IMR-90 (cell line): ENCODE data around the gene ZNF609. TPM values are rescaled to one million over a fixed set of nuclear protein-coding genes. Genes with fewer than 3 reads are reported as not detected.

Experiments
- ATAC-seq: fragments of 200-7000 bp; cut with Tn5 transposase; 2 replicates; pipeline ENCODE4 v1.9.1; 2020; ENCODE audit warnings: low read depth, mild to moderate bottlenecking, moderate library complexity
- BruUV-seq: library from RNA; stranded (reverse); fragments of 400-500 nt; replicated peaks from 2 replicates; lab custom pipeline; 2021; lab: Mats Ljungman, UMichigan
- CTCF ChIA-PET: fragments of 300-600 bp; formaldehyde crosslinking; extraction: SDS; loops from one replicate; lab custom pipeline; 2021; ENCODE audit warnings: antibody characterized with exemption; lab: Yijun Ruan, JAX
- POLR2A ChIA-PET: fragments of 300-600 bp; sonication (Branson Sonifier 250); formaldehyde crosslinking; loops from one replicate; lab custom pipeline; 2022; ENCODE audit warnings: antibody characterized with exemption; ENCODE audit not compliant: unreplicated experiment; lab: Charles Lee
- DNase-seq: peaks from one replicate; pipeline ENCODE4 v3.0.0; 2013
- H2AFZ ChIP-seq: replicated peaks from 2 replicates; pipeline ENCODE3; 2013; ENCODE audit warnings: low read length, mild to moderate bottlenecking; ENCODE audit not compliant: poor library complexity
- H2AK5ac ChIP-seq: 2 replicates; pipeline ENCODE4 v1.6.1; 2013; ENCODE audit warnings: low read depth, low read length, inconsistent platforms
- H2AK9ac ChIP-seq: replicated peaks from 2 replicates; pipeline ENCODE3; 2013; ENCODE audit warnings: mild to moderate bottlenecking, low read depth, low read length, moderate library complexity; ENCODE audit not compliant: poor library complexity
- H2BK120ac ChIP-seq: 2 replicates; pipeline ENCODE4 v1.6.1; 2013; ENCODE audit warnings: low read depth, low read length, inconsistent platforms
- H2BK15ac ChIP-seq: 3 replicates; pipeline ENCODE4 v1.6.1; 2013; ENCODE audit warnings: low read depth, low read length, inconsistent platforms
- H2BK20ac ChIP-seq: 2 replicates; pipeline ENCODE4 v1.6.1; 2013; ENCODE audit warnings: low read depth, mild to moderate bottlenecking, inconsistent platforms, low read length, moderate library complexity
- H2BK5ac ChIP-seq: 2 replicates; pipeline ENCODE4 v1.6.1; 2013; ENCODE audit warnings: mild to moderate bottlenecking, low read depth, low read length, inconsistent platforms; ENCODE audit not compliant: poor library complexity, severe bottlenecking
- H3K14ac ChIP-seq: replicated peaks from 2 replicates; pipeline ENCODE4 v1.6.1; 2013; ENCODE audit warnings: low read depth, low read length, inconsistent platforms
- H3K18ac ChIP-seq: 2 replicates; pipeline ENCODE4 v1.6.1; 2013; ENCODE audit warnings: low read depth, low read length, control low read depth
- H3K23ac ChIP-seq: 2 replicates; pipeline ENCODE4 v1.6.1; 2013; ENCODE audit warnings: low read depth, low read length, inconsistent platforms
- H3K27ac ChIP-seq: 2 replicates; pipeline ENCODE4 v1.5.1; 2013; ENCODE audit warnings: mild to moderate bottlenecking, control low read depth, low read length; ENCODE audit not compliant: insufficient read depth
- H3K27me3 ChIP-seq: 2 replicates; pipeline ENCODE4 v1.6.1; 2013; ENCODE audit warnings: low read length; ENCODE audit not compliant: control insufficient read depth, insufficient read depth
- H3K36me3 ChIP-seq: 2 replicates; pipeline ENCODE4 v1.6.1; 2013; ENCODE audit warnings: low read length, mixed read lengths; ENCODE audit not compliant: control insufficient read depth, insufficient read depth
- H3K4ac ChIP-seq: 2 replicates; pipeline ENCODE4 v1.6.1; 2013; ENCODE audit warnings: low read depth, low read length, inconsistent platforms
- H3K4me1 ChIP-seq: 2 replicates; pipeline ENCODE4 v1.6.1; 2013; ENCODE audit warnings: low read length, mixed read lengths; ENCODE audit not compliant: control insufficient read depth, insufficient read depth
- H3K4me2 ChIP-seq: 2 replicates; pipeline ENCODE4 v1.6.1; 2013; ENCODE audit warnings: low read depth, mild to moderate bottlenecking, control low read depth, low read length, moderate library complexity
- H3K4me3 ChIP-seq: 2 replicates; pipeline ENCODE4 v1.5.1; 2013; ENCODE audit warnings: low read depth, mild to moderate bottlenecking, control low read depth, low read length, moderate library complexity; ENCODE audit not compliant: insufficient read depth
- H3K56ac ChIP-seq: 2 replicates; pipeline ENCODE4 v1.6.1; 2013; ENCODE audit warnings: low read length, inconsistent platforms; ENCODE audit not compliant: insufficient read depth; ENCODE audit errors: extremely low read depth
- H3K79me1 ChIP-seq, 2 experiments: 2 replicates each; pipeline ENCODE4 v1.6.1; 2013; ENCODE audit warnings: low read length in 2 of 2, inconsistent platforms in 1 of 2, low read depth in 1 of 2
- H3K9ac ChIP-seq: 2 replicates; pipeline ENCODE4 v1.6.1; 2013; ENCODE audit warnings: low read depth, low read length, control low read depth
- H3K9me1 ChIP-seq: 2 replicates; pipeline ENCODE4 v1.6.1; 2013; ENCODE audit warnings: low read length, inconsistent platforms; ENCODE audit not compliant: insufficient read depth
- H3K9me3 ChIP-seq: 2 replicates; pipeline ENCODE4 v1.6.1; 2013; ENCODE audit warnings: low read length; ENCODE audit not compliant: control insufficient read depth, insufficient read depth
- H4K20me1 ChIP-seq: 2 replicates; pipeline ENCODE4 v1.6.1; 2013; ENCODE audit warnings: low read length, inconsistent platforms; ENCODE audit not compliant: insufficient read depth
- H4K5ac ChIP-seq: 2 replicates; pipeline ENCODE4 v1.6.1; 2013; ENCODE audit warnings: mild to moderate bottlenecking, low read depth, low read length, control low read depth
- H4K8ac ChIP-seq, 2 experiments: 2 replicates each; pipeline ENCODE4 v1.6.1; 2013; ENCODE audit warnings: low read depth in 2 of 2, low read length in 2 of 2, control low read depth in 1 of 2, inconsistent platforms in 1 of 2
- H4K91ac ChIP-seq: 2 replicates; pipeline ENCODE4 v1.6.1; 2013; ENCODE audit warnings: low read depth, low read length, inconsistent platforms; ENCODE audit not compliant: insufficient read depth
- POLR2A ChIP-seq: IDR thresholded peaks from 2 replicates; pipeline ENCODE4 v1.6.1; 2012; ENCODE audit warnings: mild to moderate bottlenecking, low read depth, low read length
- dilution Hi-C: fragments of 300-500 bp; cut with HindIII; formaldehyde crosslinking; loops from one replicate; pipeline ENCODE4 v1.14.3; 2018; ENCODE audit warnings: low sequenced_read_pairs; ENCODE audit not compliant: unreplicated experiment
- in situ Hi-C: fragments of 300-500 bp; cut with MboI; formaldehyde crosslinking; loops from 3 replicates; pipeline ENCODE4 v1.14.3; 2019; ENCODE audit warnings: low sequenced_read_pairs, inconsistent platforms, mixed read lengths
- intact Hi-C: fragments of 100-400 bp; cut with micrococcal nuclease; formaldehyde crosslinking; loops from 2 replicates; pipeline ENCODE4 v1.10.0; 2022
- polyA plus RNA-seq, 3 experiments: library from polyadenylated mRNA; depleted of rRNA; stranded (reverse); fragments of >200 nt; gene quantifications; 2 replicates each; pipeline ENCODE4 v1.2.3, GENCODE V29; 2012; ENCODE audit warnings: low replicate concordance in 1 of 3
- total RNA-seq: library from RNA; depleted of rRNA; stranded (reverse); fragments of >200 nt; gene quantifications from 2 replicates; pipeline ENCODE4 v1.2.3, GENCODE V29; 2012

ZNF609 gene
- total and polyA plus RNA-seq, 2 of the 4 experiments (the other 2 are of a cell fraction) = 10.4 to 12.5 TPM

GRCh38 chr15:64530918-64531317 lies 70.5 kb downstream of the ZNF609 start:
- Histone ChIP-seq H2BK20ac (no peak overlapping the region), H4K91ac (no peak overlapping the region), H3K79me1 (peaks cover 44 to 82% of the 10 kb centered on the region in 2 experiments), H4K20me1 (peaks cover 65% of the 10 kb centered on the region), H3K18ac (no peak overlapping the region), H2BK15ac (no peak overlapping the region), H3K9me1 (peaks cover 15% of the 10 kb centered on the region), H3K4me1 (peaks cover 10% of the 10 kb centered on the region), H3K4me2 (no peak overlapping the region), H3K27ac (no peak overlapping the region), H3K36me3 (peaks cover 8% of the 10 kb centered on the region), H3K4ac (no peak overlapping the region), H2AK9ac (no peak overlapping the region), H4K8ac (no peak overlapping the region), H2BK5ac (no peak overlapping the region), H3K9me3 (no peaks in the 10 kb centered on the region), H3K14ac (no peak overlapping the region), H3K23ac (no peak overlapping the region), H4K5ac (no peak overlapping the region), H2AFZ (no peak overlapping the region), H2AK5ac (no peak overlapping the region), H3K4me3 (no peak overlapping the region), H3K56ac (no peak overlapping the region), H3K9ac (no peak overlapping the region), H3K27me3 (no peaks in the 10 kb centered on the region), H2BK120ac (no peak overlapping the region)
- POLR2A ChIA-PET = interaction anchor here (0.5 kb wide), 1 partner anchor 550 kb away, joined by 4 read pairs; no protein-coding TSS in a partner anchor
- intact Hi-C loops (no loop called here), in situ Hi-C loops (no loop called here), dilution Hi-C loops (no loop called here)
- no peak for TF ChIP-seq POLR2A
- CTCF ChIA-PET = interaction anchor here (1.1 kb wide), 1 partner anchor 9 kb away, joined by 3 read pairs; no protein-coding TSS in a partner anchor
- BruUV-seq = no TSS peak
- ATAC-seq (no peak), DNase-seq (no peak)
